ENCODE data around the gene TRAM2. TPM values are rescaled to one million over a fixed set of nuclear protein-coding genes. Genes with fewer than 3 reads are reported as not detected.

Gene TRAM2
- total and polyA plus RNA-seq, 2 of the 4 experiments (the other 2 are of a cell fraction), result 77.2 to 95.7 TPM

GRCh38 chr6:52483671-52484003, 93.2 kb downstream of the TRAM2 start:
- H3K4me1 ChIP-seq (ENCODE audit: control insufficient read depth, insufficient read depth, low read length), result no peaks in the 10 kb centered on the region; the same call in 1 of the 2 replicates
- in situ Hi-C loops (cut with MboI; ENCODE audit: low sequenced_read_pairs) (no loop called here), dilution Hi-C loops (cut with HindIII; ENCODE audit: low sequenced_read_pairs, unreplicated experiment) (no loop called here), intact Hi-C loops (cut with micrococcal nuclease) (no loop called here)
- H3K9me1 ChIP-seq (ENCODE audit: insufficient read depth, low read length), result no peaks in the 10 kb centered on the region
- no peak overlapping the region for H3K56ac ChIP-seq (ENCODE audit: extremely low read depth, insufficient read depth, low read length)
- no peak overlapping the region for H2AK9ac ChIP-seq (replicated peaks; ENCODE audit: low read depth, low read length, poor library complexity)
- H2AFZ ChIP-seq (replicated peaks; ENCODE audit: low read length, poor library complexity), result no peak overlapping the region
- no peak overlapping the region for H4K8ac ChIP-seq (ENCODE audit: low read depth in 2 of 2, low read length in 2 of 2)
- no peak overlapping the region for H3K4me3 ChIP-seq (ENCODE audit: insufficient read depth, low read depth, low read length)
- no peak overlapping the region for H2BK20ac ChIP-seq (ENCODE audit: low read depth, low read length)
- H3K18ac ChIP-seq (ENCODE audit: low read depth, low read length), result no peak overlapping the region
- H2AK5ac ChIP-seq (ENCODE audit: low read depth, low read length), result 0 out of 2 replicates have a peak overlapping the region, but pooled peaks have one; percentile 7
- H2BK15ac ChIP-seq (ENCODE audit: low read depth, low read length), result no peak overlapping the region
- no peaks in the 10 kb centered on the region for H3K27me3 ChIP-seq (ENCODE audit: control insufficient read depth, insufficient read depth, low read length)
- no peaks in the 10 kb centered on the region for H4K20me1 ChIP-seq (ENCODE audit: insufficient read depth, low read length)
- H3K9me3 ChIP-seq (ENCODE audit: control insufficient read depth, insufficient read depth, low read length), result no peaks in the 10 kb centered on the region
- no peak overlapping the region for H4K91ac ChIP-seq (ENCODE audit: insufficient read depth, low read depth, low read length)
- H3K79me1 ChIP-seq (ENCODE audit: low read depth in 1 of 2, low read length in 2 of 2), result no peaks in the 10 kb centered on the region
- no peak overlapping the region for H2BK5ac ChIP-seq (ENCODE audit: low read depth, low read length, poor library complexity, severe bottlenecking)
- TF ChIP-seq SMC3 (IDR thresholded peaks at IDR 0.05; ENCODE audit: low read depth, low read length) (no peak), CHD1 (IDR thresholded peaks at IDR 0.05; ENCODE audit: low read depth, low read length) (no peak), RCOR1 (IDR thresholded peaks at IDR 0.05; ENCODE audit: insufficient replicate concordance, low read length) (no peak), RFX5 (IDR thresholded peaks at IDR 0.05; ENCODE audit: low read depth, low read length) (no peak), MXI1 (IDR thresholded peaks at IDR 0.05; ENCODE audit: borderline replicate concordance, low read depth, low read length) (no peak), USF2 (IDR thresholded peaks at IDR 0.05; ENCODE audit: low read depth, low read length) (no peak), FOS (IDR thresholded peaks at IDR 0.05; ENCODE audit: low read depth, low read length) (no peak), ELK1 (IDR thresholded peaks at IDR 0.05; ENCODE audit: borderline replicate concordance, low read depth, low read length) (no peak), CTCF (conservative IDR thresholded peaks at IDR 0.05; ENCODE audit: low read depth, low read length) (no peak)
- ChIA-PET CTCF (no interaction called here), POLR2A (ENCODE audit: unreplicated experiment) (no interaction called here)
- H3K9ac ChIP-seq (ENCODE audit: low read depth, low read length), result no peak overlapping the region
- 100% methylated on average over 1 of the region's 3 CpGs; no CpG with 5 or more reads in 1 of the 2 experiments for WGBS, 2 experiments (ENCODE audit: extremely low coverage in 2 of 2, insufficient read length in 1 of 2)
- no peaks in the 10 kb centered on the region for H3K36me3 ChIP-seq (ENCODE audit: control insufficient read depth, insufficient read depth, low read length)
- DNase-seq (no peak), ATAC-seq (ENCODE audit: low read depth) (no peak)
- H3K4me2 ChIP-seq (ENCODE audit: low read depth, low read length), result no peak overlapping the region
- no peak overlapping the region for H3K14ac ChIP-seq (replicated peaks; ENCODE audit: low read depth, low read length)
- no peak overlapping the region for H3K23ac ChIP-seq (ENCODE audit: low read depth, low read length)
- no peak overlapping the region for H2BK120ac ChIP-seq (ENCODE audit: low read depth, low read length)
- BruUV-seq (replicated peaks), result no TSS peak
- no peak overlapping the region for H3K4ac ChIP-seq (ENCODE audit: low read depth, low read length)
- no peak overlapping the region for H4K5ac ChIP-seq (ENCODE audit: low read depth, low read length)
- no peak overlapping the region for H3K27ac ChIP-seq (ENCODE audit: insufficient read depth, low read length)

All from IMR-90 (cell line).